Inflammatory macrophage treated with lipopolysaccharide for 4 hours (primary cell): ENCODE measurements around the gene KCNQ1.
A peak's percentile ranks its signal among the peaks of the same experiment; 100 is the strongest.

Source experiments
- DNase-seq: peaks from one replicate; pipeline ENCODE4 v3.0.0-alpha.2; 2020

KCNQ1 gene

DNA sequence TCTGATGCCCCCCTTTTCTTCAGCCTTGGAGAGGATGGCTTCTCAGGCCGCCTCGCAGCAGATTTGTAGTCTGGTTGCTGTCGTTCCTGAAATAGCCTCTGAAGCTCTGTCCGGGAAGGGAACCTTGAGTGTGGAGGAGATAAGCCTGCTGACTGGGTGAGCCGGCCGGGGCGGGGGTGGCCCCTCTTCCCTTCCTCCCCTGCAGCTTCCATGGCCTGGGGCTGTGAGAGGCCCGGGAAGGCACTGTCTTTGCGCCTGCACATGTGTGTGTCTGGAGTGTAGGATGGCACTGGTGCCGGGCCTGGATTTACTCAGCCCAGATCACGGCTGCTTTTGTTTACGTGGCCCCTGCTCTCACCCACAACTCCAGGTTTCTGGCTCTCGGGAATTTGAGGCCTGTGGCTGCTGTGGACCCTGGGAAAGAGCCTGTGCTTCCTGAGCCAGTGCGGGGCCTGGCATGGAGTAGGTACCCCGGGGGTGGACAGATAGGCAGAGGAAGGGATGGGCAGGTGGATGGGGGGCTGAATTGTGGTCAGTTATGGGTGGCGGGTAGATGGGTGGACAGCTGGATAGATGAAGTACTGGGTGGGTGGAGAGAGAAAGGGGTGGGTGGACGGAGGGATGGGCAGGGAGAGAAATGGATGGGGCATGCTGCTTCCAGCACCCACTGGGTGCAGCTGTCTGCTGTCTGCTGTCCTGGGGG, 16.6 kb downstream of the KCNQ1 start:
- DNase-seq, result no peak

- no peak for DNase-seq
Observed at GRCh38 chr11:2461956-2462542, 17.2 kb downstream of the KCNQ1 start.

DNA sequence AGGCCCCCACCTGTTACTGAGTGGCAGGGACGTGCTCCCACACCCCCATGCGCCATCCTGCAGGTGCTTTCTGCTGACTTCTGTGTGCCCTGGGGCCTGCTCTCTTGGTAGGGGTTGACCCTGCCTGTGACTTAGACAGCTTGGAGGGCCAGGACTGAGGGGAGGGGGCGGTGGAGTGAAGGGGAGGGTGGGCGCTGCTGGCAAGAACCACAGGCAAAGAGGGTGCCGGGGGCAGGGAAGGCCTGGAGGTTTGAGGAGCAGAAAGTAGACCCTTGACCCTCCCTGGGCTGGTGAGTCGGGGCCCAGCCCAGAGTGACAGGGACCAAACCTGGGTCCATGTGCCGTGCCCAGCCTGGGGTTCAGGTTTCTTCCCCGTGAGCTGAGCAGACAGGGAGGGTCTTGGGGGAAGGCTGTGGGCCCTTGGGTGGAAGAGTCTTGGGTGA, 17.8 kb downstream of the KCNQ1 start:
- DNase-seq, result no peak

GRCh38 chr11:2462986-2463765, 18.4 kb downstream of the KCNQ1 start:
- no peak for DNase-seq

DNA sequence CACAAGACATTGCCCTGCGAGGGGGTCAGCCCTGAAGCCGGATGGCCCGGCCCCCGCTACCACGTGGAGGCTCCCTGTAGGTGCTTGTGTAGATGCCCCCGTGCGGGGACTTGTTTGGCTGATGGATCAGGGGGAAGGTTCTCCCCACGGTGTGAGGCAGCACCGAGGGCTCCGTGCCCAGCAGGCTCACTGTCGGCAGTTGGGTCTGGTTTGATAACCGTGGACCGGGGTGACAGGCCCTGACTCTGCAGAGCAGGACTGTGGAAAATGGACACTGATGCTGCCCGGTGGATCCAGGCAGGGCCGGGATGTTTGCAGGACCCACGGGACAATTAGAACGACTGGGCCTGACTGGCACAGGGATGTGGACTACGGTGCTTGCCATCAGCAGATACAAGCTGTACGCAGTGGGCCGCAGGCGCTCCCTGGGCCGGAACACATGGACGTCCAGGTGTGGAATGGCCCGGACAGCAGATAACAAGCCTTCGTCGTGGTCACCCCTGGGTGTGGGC, 19.0 kb downstream of the KCNQ1 start:
- no peak for DNase-seq

GRCh38 chr11:2464451-2465165, 19.8 kb downstream of the KCNQ1 start:
- DNase-seq, result no peak

- no peak for DNase-seq
Observed at GRCh38 chr11:2465202-2466068, 20.6 kb downstream of the KCNQ1 start.

- DNase-seq, result no peak
Observed at GRCh38 chr11:2466069-2466801, 21.4 kb downstream of the KCNQ1 start.

DNA sequence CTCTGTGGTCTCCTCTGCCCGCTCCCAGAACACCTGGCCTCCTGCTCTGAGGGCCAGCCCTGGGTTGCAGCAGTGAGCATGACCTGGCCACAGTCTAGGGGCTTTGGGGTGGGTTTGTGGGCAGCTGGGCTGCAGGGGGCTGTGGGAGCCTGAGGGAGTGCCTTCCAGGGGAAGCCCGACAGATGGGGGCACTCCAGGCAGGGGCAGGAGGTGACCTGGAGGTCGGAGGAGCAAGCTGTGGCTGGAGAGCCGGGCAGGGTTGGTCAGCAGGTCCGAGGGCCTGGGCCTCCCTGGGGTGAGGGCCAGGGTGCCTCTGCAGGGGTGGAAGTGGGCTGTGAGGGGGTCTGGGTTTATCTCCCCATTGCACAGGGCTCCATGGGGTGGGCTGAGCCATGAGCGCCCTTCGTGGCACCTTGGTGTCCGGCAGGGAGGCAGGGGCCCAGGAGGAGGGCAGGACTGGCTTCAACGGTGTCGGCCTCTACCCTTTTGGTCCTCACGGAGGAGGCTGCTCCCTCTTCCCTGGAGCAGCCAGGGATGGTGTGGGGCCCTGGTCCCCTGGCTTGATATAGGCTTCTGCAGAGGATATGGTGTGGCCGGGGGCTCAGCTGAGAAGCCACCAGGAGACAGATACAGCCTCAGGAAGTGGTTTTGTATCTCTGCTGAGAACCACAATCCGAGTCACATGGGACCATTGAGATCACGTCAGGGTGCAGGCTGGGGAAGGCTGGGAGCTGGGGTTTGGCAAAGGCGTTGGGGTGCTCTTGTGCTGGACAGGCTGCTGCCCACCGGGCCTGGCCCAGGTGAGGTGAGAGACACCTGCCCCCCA, 22.3 kb downstream of the KCNQ1 start:
- peak; percentile 29 for DNase-seq

DNA sequence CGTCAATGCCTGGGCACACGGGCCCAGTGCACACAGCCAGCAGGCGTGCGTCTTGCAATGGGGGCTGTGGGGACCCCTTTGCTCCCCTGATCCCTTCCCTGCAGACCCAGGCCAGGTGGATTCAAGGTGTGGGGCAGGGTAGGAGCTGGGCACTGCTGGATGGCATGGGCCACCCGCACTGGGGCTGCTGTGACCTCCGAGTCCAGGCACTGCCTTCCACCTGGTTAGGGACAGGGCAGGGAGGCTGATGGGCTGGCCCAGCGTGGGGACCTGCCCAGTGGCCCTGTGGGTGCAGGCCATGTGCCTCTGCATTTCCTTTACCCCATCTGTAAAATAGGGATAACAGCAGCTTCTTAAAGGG, 22.9 kb downstream of the KCNQ1 start:
- DNase-seq, result no peak

DNA sequence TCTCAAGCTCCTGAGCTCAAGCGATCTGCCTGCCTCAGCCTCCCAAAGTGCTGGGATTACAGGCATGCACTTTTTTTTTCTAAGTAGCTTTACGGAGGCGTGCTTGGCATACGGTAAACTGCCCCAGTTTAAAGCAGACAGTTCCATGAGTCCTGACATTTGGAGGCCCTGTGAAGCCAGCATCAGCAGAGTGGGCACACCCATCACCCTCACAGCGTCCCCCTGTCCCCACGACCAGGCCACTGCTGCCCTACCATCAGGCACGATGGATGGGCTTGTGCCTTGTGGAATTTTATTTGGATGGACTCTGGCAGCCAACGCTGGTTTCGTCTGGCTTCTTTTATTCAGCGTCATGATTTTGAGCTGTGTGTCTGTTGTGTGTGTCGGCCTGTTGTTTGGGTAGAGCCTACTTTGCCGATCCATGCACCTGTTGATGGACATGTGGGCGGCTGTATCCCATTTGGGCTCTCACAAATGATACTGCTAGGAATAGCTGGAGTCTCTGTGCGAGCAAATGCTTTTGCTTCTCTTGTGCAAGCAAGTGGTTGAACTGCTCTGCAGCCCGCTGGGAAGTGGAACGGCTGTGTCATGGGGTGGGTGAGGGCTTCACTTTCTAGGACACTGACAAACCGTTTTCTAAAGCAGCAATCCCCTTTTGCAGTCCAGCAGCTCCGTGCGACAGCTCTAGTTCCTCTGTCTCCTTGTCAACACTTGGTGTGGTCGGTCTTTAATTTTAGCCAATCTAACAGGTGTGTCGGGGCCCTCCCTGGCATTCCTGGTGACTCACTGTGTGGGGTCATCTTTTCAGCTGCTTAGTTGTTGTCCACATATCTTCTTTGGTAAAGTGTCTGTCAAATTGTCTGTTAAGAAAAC, 23.8 kb downstream of the KCNQ1 start:
- peak; percentile 38 for DNase-seq

DNA sequence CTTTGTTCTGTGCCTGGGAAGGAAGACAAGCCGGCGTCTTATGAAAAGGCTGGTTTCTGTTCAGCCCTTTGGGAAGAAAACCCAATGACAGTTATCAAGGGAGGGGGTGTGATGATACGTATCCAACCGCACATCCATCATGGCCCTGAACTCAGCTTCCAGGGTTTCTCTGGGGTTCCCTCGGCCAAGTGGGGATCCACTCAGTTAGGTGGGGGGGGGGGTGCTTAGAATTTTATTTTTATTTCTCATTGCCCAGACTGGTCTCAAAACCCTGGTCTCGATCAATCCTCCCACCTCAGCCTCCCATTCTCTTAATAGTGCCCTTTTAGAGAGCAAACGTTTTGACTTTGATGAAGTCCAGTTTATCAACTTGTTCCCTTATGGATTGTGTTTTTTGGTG, 25.7 kb downstream of the KCNQ1 start:
- DNase-seq, result no peak

- DNase-seq, result no peak
Observed at GRCh38 chr11:2471048-2471803, 26.4 kb downstream of the KCNQ1 start.

DNA sequence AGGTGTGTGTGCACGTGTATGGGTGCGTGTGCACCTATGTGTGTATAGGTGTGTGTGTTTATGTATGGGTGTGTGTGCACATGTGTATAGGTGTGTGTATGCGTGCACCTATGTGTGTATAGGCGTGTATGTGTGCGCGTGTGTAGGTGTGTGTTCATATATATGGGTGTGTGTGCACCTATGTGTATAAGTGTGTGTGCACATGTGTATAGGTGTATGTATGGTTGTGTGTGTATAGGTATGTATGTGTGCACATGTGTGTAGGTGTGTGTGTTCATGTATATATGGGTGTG, 26.9 kb downstream of the KCNQ1 start:
- DNase-seq, result no peak

GRCh38 chr11:2472428-2473186, 27.8 kb downstream of the KCNQ1 start:
- peak; percentile 5 for DNase-seq

GRCh38 chr11:2473361-2474058, 28.7 kb downstream of the KCNQ1 start:
- no peak for DNase-seq

DNA sequence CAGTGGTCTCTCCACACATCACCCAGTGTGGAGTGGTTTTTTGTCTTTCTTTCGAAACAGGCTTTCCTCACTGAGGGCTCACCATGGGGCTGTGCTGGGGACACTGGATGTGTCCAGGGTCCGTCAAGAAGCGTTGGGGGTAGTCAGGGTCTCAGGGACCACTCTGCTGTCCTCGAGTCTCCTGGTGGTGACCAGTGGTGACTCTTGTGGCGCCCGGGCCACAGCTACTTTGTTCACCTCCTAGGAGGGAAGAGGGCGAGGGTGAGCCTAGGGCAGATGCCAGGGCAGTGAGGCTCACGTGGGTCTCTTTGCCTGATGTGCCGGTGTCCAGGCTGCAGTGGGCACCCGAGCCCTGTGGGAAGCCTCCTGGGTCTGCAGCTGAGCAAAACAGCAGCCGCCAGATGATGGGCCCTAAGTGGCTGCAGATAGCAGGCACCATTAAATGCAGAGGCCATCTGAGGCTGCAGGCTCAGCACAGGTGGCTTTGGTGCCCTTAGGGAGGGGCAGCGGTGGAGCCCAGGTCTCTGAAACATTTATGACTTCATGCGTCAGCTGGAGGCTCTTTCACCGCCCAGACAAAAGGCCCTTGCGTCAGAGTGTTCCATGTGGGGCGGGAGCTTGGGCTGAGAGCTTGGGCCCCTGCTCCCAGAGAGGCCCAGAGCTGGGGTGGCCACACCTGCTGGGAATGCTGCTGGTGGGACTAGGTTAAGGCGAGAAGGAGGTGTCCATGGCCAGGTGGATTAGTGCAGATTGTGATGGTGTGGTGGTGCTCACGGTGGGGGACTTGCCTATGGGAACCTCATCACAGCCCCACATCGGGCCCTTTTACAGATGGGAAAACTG, 29.5 kb downstream of the KCNQ1 start:
- DNase-seq, result no peak
